Nephron progenitor cell (in vitro differentiated cells): ENCODE data around the gene SPAG17.

ENCODE experiments used
- DNase-seq: peaks from one replicate; pipeline ENCODE4 v3.0.0; 2021
- H3K27ac Mint-ChIP-seq: 2 replicates; pipeline ENCODE4 v1.8.0; 2021; ENCODE audit warnings: mild to moderate bottlenecking, moderate library complexity, mixed read lengths
- H3K27me3 Mint-ChIP-seq: 2 replicates; pipeline ENCODE4 v1.8.0; 2021; ENCODE audit warnings: mild to moderate bottlenecking, low read depth, mixed read lengths; ENCODE audit not compliant: poor library complexity
- H3K36me3 Mint-ChIP-seq: 2 replicates; pipeline ENCODE4 v1.8.0; 2021; ENCODE audit warnings: low read depth, mixed read lengths
- H3K4me1 Mint-ChIP-seq: 2 replicates; pipeline ENCODE4 v1.8.0; 2021; ENCODE audit warnings: mixed read lengths
- H3K4me3 Mint-ChIP-seq: 2 replicates; pipeline ENCODE4 v1.8.0; 2021; ENCODE audit warnings: mild to moderate bottlenecking, moderate library complexity, mixed read lengths
- H3K9me3 Mint-ChIP-seq: 2 replicates; pipeline ENCODE4 v1.8.0; 2021; ENCODE audit warnings: mild to moderate bottlenecking, moderate library complexity, mixed read lengths
- TF ChIP-seq, protein P1 (sequence below): fragments of 200-600 bp; sonication (generic); IDR thresholded peaks from 2 replicates; pipeline ENCODE4 v1.5.0; 2021; ENCODE audit warnings: antibody characterized with exemption

SPAG17 gene

DNA sequence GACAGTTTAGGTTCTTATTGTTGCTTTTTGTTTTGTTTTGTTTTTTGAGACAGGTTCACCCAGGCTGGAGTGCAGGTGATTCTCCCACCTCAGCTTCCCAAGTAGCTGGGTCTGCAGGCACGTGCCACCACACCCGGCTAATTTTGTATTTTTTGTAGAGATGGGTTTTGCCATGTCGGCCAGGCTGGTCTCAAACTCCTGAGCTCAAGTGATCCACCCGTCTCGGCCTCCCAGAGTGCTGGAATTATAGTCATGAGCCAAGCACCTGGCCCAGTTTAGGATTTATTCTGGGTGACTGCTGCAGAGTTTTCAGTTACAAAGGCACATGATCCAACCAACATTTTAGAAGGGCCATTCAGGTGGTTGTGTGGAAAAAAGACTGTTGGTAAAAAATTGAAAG lies 102.0 kb downstream of the SPAG17 start:
- no peak overlapping the region for H3K27ac Mint-ChIP-seq
- no peaks in the 10 kb centered on the region for H3K4me1 Mint-ChIP-seq
- TF ChIP-seq, protein P1, sequence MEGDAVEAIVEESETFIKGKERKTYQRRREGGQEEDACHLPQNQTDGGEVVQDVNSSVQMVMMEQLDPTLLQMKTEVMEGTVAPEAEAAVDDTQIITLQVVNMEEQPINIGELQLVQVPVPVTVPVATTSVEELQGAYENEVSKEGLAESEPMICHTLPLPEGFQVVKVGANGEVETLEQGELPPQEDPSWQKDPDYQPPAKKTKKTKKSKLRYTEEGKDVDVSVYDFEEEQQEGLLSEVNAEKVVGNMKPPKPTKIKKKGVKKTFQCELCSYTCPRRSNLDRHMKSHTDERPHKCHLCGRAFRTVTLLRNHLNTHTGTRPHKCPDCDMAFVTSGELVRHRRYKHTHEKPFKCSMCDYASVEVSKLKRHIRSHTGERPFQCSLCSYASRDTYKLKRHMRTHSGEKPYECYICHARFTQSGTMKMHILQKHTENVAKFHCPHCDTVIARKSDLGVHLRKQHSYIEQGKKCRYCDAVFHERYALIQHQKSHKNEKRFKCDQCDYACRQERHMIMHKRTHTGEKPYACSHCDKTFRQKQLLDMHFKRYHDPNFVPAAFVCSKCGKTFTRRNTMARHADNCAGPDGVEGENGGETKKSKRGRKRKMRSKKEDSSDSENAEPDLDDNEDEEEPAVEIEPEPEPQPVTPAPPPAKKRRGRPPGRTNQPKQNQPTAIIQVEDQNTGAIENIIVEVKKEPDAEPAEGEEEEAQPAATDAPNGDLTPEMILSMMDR, result no peak
- H3K36me3 Mint-ChIP-seq, result peaks cover 4% of the 10 kb centered on the region
- no peaks in the 10 kb centered on the region for H3K9me3 Mint-ChIP-seq
- DNase-seq, result no peak
- no peak overlapping the region for H3K4me3 Mint-ChIP-seq
- H3K27me3 Mint-ChIP-seq, result peaks cover 7% of the 10 kb centered on the region

GRCh38 chr1:118081387-118081786 lies 103.6 kb downstream of the SPAG17 start:
- H3K4me3 Mint-ChIP-seq, result no peak overlapping the region
- TF ChIP-seq, protein P1, result no peak
- peaks cover 4% of the 10 kb centered on the region for H3K36me3 Mint-ChIP-seq
- no peaks in the 10 kb centered on the region for H3K9me3 Mint-ChIP-seq
- peaks cover 3% of the 10 kb centered on the region for H3K4me1 Mint-ChIP-seq
- no peak overlapping the region for H3K27ac Mint-ChIP-seq
- DNase-seq, result no peak
- peaks cover 7% of the 10 kb centered on the region for H3K27me3 Mint-ChIP-seq

DNA sequence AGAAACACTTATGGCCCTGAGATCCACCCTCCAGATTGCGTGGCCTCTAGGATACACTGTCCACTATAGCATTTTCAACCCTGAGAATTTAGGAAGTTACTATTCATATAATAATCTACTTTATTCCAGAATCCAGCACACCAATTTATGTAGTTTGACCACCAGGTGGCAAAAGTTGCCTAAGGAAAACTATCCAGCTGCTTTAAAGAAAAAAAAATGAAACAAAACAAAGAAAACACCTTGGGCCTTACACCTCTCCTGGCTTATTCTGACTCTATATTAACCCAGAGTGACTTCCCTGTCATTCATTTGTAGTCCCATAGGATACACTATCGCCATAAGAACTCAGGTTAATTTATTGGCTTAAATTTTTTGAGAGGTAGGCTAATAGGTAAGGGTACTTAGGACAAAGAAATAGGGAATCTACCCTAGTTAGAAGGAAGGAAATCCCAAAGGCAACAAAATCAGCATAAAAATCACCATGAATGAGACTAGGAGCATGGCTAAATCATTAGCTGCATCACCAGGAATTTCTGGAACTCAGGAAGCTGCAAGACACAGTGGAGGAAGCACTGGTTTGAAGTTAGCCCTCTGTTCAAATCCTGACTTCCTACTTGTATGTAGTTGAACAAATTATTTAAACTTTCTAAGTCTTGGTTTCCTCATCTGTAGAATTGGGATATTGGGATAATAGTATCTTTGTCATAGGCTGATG lies 107.5 kb downstream of the SPAG17 start:
- Mint-ChIP-seq H3K27me3 (no peaks in the 10 kb centered on the region), H3K4me1 (peaks cover 16% of the 10 kb centered on the region), H3K9me3 (no peaks in the 10 kb centered on the region), H3K27ac (no peak overlapping the region), H3K36me3 (no peaks in the 10 kb centered on the region), H3K4me3 (no peak overlapping the region)
- DNase-seq, result no peak
- TF ChIP-seq, protein P1, result peak; percentile 56

GRCh38 chr1:118075116-118075515 lies 109.9 kb downstream of the SPAG17 start:
- TF ChIP-seq, protein P1, result no peak
- Mint-ChIP-seq H3K9me3 (no peaks in the 10 kb centered on the region), H3K27ac (no peak overlapping the region), H3K36me3 (no peaks in the 10 kb centered on the region), H3K4me1 (peaks cover 16% of the 10 kb centered on the region), H3K27me3 (no peaks in the 10 kb centered on the region), H3K4me3 (no peak overlapping the region)
- no peak for DNase-seq

DNA sequence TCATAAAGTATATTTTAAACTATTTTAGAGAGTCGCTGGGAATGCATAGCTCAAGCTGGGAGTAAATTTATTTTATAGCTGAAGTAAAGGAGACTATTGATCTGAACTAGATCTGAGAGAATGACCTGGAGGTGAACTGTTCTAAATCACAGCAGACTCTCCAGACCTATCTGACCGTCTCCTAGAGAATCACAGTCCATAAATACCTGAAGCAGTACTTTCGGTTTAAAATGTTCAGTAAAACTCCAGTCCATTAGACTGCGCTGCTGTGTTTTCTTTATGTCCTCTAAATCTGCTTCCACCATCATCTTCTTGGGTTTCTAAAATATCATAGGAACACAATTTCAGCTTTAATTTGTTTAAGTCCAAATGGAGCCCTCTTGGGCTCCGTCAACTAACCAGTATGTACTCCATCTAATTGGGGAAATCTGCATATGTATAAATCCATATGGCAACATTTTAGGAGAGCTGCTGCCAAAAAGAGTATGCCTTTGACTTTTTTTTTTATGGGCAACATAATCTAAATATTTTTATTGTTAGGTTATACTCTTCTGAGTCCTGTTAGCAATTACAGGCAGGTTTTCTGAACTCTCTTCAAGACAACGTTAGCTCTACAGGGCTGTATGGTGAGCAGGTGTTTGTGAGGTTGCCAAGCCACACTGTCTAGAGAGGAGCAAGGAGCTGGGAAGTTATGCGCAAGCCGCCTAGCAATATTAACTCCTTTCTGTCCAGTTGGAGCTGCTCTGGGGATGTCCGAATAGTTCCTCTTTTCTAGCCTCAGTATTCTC lies 111.2 kb downstream of the SPAG17 start:
- no peak overlapping the region for H3K27ac Mint-ChIP-seq
- H3K27me3 Mint-ChIP-seq, result peaks cover 1% of the 10 kb centered on the region
- no peaks in the 10 kb centered on the region for H3K9me3 Mint-ChIP-seq
- TF ChIP-seq, protein P1, result no peak
- H3K4me3 Mint-ChIP-seq, result no peak overlapping the region
- no peaks in the 10 kb centered on the region for H3K36me3 Mint-ChIP-seq
- DNase-seq, result no peak
- H3K4me1 Mint-ChIP-seq, result peaks cover 21% of the 10 kb centered on the region
